SU-DHL-6 (cell line): ENCODE measurements around the gene USP6.

Experiments used
- CTCF ChIP-seq: fragments of 200-600 bp; sonication (generic); IDR thresholded peaks from one replicate; pipeline ENCODE4 v1.5.1; 2017; ENCODE audit warnings: antibody characterized with exemption, mild to moderate bottlenecking, low read length, moderate library complexity; ENCODE audit not compliant: insufficient read depth, poor library complexity, severe bottlenecking
- EZH2phosphoT487 ChIP-seq: fragments of 200-600 bp; sonication (generic), shearing (Covaris generic); conservative IDR thresholded peaks from 2 replicates; pipeline ENCODE4 v1.6.1; 2018; ENCODE audit warnings: mild to moderate bottlenecking, antibody characterized with exemption, low read length, moderate library complexity, mixed read lengths

- TF ChIP-seq CTCF: no peak
- no peak for TF ChIP-seq EZH2phosphoT487
These were observed at the start of gene USP6 for GRCh38 chr17:5115673-5116651.
